NCI-H1930 (cell line): ENCODE measurements around the gene RASA2.

Experiments
- DNase-seq, 2 experiments: peaks; one replicate each; lab custom pipeline; 2025; lab: John Stamatoyannopoulos, UW

The RASA2 gene

GRCh38 chr3:141538568-141539240 is 51.9 kb downstream of the RASA2 start:
- no peak for DNase-seq

GRCh38 chr3:141539431-141540187 is 52.8 kb downstream of the RASA2 start:
- DNase-seq: no peak

GRCh38 chr3:141540531-141540930 is 53.7 kb downstream of the RASA2 start:
- DNase-seq: no peak

GRCh38 chr3:141542202-141542969 is 55.6 kb downstream of the RASA2 start:
- no peak for DNase-seq

GRCh38 chr3:141542989-141543388 is 56.2 kb downstream of the RASA2 start:
- no peak for DNase-seq

GRCh38 chr3:141544697-141545096 is 57.9 kb downstream of the RASA2 start:
- DNase-seq: no peak

GRCh38 chr3:141546081-141546480 is 59.3 kb downstream of the RASA2 start:
- no peak for DNase-seq

- no peak for DNase-seq
Measured at GRCh38 chr3:141546586-141546985, 59.8 kb downstream of the RASA2 start.

- no peak for DNase-seq
Measured at GRCh38 chr3:141547791-141548190, 61.0 kb downstream of the RASA2 start.

- no peak for DNase-seq
Measured at GRCh38 chr3:141550926-141551665, 64.3 kb downstream of the RASA2 start.

- no peak for DNase-seq
Measured at GRCh38 chr3:141552440-141552991, 65.7 kb downstream of the RASA2 start.

GRCh38 chr3:141553055-141553454 is 66.2 kb downstream of the RASA2 start:
- no peak for DNase-seq

GRCh38 chr3:141556034-141556433 is 69.2 kb downstream of the RASA2 start:
- DNase-seq: no peak

GRCh38 chr3:141557961-141558706 is 71.3 kb downstream of the RASA2 start:
- no peak for DNase-seq

- DNase-seq: peak in 1 of 2 experiments; percentile 38
Measured at GRCh38 chr3:141561426-141562034, 74.7 kb downstream of the RASA2 start.

GRCh38 chr3:141564241-141564640 is 77.4 kb downstream of the RASA2 start:
- DNase-seq: no peak

GRCh38 chr3:141570068-141570467 is 83.2 kb downstream of the RASA2 start:
- DNase-seq: no peak

- DNase-seq: no peak
Measured at GRCh38 chr3:141575879-141576743, 89.3 kb downstream of the RASA2 start.

- DNase-seq: no peak
Measured at GRCh38 chr3:141576744-141577052, 89.9 kb downstream of the RASA2 start.
